Fibroblast of skin of scalp (primary cell): ENCODE measurements around the gene ZNF24.

Source experiments
- DNase-seq: peaks from one replicate; pipeline ENCODE4 v3.0.0-alpha.2; 2013

The ZNF24 gene

DNA sequence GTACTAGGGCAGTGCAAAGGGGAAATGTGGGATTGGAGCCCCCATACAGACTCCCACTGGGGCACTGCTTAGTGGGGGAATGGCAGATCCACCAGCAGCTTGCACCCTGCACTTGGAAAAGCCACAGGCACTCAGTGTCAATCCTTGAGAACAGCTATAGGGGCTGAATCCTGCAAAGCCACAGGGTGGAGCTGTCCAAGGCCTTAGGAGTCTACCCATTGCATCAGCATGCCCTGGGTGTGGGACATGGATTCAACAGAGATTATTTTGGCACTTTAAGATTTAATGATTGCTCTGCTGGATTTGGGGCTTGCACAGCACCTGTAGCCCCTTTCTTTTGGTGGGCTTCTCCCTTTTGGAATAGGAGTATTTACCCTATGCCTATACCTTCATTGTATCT is 8.6 kb upstream of the ZNF24 start:
- no peak for DNase-seq

DNA sequence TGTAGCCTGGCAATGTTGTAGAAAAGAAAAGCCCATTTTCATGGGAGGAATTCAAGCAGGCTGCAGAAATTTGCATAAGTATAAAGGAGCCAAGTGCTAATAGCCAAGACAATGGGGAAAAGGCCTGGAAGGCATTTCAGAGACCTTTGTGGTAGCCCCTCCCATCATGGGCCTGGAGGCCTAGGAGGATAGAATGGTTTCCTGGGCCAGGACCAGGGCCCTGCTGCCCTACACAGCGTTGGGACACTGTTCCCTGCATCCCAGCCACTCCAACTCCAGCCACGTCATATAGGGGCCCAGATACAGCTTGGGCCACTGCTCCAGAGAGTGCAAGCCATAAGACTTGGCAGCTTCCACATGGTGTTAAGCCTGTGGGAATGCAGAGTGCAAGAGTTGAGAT is 8.1 kb upstream of the ZNF24 start:
- no peak for DNase-seq

DNA sequence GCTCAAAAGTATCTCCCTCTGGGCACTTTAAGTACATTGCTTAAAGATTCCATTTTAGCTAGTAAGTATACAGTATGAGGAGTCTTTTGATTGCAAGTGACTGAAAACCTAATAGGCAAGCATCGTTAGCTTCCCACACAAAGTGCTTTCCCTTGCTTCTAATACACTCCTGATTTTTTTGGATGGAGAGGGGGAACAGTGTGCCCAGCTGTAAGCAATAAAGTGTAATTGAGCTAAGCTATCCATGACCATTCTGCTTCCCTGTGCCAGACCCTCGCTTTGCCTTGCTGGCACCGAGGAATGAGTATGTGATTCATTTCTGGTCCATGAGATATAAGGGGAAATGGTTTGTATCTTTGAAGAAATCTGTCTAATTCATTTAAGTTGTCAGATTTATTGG is 3.8 kb upstream of the ZNF24 start:
- DNase-seq: no peak

DNA sequence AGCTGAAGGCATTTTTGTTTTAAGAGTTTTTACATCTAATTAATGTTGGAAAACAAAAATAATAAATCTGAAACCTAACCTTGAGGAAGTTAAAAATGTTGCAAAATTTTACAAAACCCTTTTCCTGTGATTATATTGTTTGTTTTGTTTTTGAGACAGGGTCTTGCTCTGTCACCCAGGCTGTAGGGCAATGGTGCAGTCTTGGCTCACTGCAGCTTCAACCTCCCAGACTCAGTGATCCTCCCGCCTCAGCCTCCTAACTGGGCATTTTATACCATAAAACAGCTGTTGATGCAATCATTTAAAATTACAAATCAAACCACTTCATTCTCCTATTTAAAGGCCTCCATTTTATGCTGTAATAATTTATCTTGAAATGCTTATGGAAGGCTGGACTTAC is 1.7 kb upstream of the ZNF24 start:
- DNase-seq: no peak

DNA sequence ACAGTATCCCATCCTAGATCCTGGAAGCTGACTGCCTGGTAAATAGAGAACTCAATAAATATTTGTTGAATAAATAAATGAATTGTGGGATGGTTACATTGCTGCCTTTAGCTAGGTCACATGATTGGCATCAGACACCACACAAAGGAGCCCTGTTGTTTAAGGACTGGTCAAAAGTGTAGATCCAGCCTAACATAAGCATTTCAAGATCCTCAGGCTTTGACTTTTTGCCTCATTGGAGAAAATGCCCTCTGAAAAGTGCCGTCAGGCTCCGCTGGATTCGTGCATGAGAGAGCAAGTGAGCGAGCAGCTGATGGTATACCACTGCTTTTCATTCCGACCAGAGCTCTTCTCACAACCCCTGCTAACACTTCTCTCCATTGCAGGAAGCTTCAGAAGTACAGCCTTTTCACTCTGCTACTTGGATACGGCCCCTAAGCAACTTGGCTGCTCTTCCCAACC is 1.3 kb upstream of the ZNF24 start:
- no peak for DNase-seq

DNA sequence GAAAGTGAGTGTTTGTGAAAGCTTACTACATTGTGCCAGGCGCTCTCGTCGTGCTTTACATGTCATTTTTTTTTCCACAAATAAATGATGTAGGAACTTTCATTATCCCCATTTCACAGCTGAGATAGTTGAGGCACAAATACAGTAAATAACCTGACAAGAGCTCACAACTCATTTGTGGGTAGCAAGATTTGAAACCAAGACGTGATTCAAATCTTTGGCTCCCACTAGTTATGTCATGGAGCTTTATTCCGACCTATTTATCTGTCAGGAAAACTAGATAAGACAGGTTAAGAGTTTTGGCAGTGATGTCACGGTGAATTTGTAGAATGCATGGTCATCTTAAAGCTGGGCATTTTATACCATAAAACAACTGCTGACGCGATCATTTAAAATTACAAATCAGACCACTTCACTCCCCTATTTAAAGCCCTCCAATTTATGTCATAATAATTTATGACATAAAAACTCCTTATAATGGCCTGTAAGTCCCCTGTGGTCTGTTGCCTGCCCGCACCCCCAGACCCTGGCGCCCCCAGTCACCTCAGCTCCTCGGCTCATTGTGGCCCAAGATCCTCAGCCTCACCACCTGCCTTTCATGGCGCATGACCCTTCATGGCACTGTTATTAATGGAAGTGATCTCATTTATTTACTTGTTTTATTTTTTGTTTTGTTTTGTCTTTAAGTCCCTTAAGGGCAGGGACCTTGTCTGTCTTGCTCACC is 678 bp upstream of the ZNF24 start:
- DNase-seq: no peak

DNA sequence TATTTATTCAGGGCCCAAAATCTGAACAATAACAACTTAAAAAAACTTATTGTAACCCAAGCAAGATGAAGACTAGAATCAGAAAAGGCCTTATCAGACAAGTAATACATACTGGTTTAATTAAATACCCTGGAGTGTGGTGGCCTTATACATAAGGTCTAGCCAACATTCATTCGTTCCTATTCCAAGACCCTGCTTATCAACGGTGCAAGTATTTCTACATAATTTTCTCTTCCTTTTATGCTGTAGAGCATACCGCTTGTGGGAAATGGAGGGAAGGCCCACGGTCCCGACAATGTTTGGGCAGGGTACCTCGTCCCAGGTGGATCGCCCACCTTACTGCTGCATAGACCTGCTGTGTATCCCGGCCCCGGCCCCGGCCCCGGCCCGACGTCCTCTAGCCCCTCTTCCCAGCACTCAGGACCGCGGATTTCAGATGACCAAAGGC is 708 bp downstream of the ZNF24 start:
- DNase-seq: no peak

DNA sequence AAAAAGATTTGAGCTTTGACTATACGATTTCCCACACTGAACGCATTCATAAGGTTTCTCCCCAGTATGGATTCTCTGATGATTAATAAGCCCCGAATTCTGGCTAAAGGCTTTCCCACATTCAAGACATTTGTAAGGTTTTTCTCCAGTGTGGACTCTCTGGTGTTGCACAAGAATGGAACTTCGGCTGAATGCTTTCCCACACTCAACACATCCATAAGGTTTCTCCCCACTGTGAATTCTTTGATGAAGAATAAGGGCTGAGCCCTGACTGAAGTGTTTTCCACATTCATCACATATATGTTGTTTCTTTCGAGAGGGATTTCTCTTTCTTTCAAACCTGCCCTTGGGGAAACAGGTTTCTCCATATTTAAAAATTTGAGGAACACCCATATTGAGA is 6.9 kb downstream of the ZNF24 start:
- DNase-seq: no peak

DNA sequence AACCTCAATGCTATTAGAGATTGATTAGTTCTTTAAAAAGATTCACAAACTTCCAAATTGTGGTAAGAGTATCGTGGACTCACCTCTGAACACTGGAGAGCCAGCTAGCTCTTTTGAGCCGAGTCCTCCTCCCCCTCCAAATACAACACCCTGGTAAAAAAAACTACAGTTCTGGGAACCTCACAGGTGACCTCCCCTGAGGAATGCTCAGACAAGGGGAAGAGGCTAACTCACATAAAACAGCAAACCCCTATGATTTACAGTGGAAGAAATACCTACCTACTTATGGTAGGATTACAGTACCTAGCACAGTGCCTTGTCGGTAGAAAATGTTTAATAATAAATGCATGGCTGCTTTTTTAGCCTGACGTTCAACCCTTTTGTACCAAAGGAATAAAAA is 8.4 kb downstream of the ZNF24 start:
- no peak for DNase-seq

DNA sequence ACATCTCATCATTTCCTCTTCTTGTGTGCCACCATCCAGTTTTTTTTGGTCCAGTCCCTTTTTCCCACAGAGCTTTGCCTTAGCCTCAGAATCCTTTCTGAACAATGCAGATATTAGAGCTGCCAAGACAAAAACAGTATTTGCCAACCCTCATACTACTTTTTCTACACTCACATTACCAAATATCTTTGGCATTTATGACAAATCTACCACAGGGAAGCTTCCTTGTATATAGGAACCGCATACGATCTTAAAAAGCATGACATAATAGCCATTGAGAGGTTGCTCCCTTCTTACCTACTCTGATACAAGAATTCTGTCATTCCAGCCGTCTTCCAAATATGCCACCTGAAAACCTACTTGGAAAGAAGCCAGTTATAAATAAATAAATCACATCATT is 9.4 kb downstream of the ZNF24 start:
- peak; percentile 47 for DNase-seq

DNA sequence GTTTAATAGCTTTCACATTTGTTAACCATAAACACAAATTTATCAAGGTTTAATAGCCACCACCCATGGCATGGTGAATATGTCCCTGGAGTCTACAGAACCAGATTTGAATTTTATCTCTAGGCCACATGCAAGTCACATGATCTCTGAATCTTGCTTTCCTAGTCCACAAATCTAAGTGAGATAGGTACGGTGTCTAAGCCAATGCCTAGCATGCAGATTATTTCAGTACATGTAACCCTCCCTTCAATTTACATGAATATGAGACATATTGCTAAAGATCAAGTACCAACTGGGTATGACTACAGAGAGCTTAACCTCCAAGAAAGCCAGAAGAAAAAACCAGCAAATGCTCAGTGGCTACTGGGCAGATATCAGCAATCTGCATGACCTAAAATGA is 10.0 kb downstream of the ZNF24 start:
- no peak for DNase-seq

DNA sequence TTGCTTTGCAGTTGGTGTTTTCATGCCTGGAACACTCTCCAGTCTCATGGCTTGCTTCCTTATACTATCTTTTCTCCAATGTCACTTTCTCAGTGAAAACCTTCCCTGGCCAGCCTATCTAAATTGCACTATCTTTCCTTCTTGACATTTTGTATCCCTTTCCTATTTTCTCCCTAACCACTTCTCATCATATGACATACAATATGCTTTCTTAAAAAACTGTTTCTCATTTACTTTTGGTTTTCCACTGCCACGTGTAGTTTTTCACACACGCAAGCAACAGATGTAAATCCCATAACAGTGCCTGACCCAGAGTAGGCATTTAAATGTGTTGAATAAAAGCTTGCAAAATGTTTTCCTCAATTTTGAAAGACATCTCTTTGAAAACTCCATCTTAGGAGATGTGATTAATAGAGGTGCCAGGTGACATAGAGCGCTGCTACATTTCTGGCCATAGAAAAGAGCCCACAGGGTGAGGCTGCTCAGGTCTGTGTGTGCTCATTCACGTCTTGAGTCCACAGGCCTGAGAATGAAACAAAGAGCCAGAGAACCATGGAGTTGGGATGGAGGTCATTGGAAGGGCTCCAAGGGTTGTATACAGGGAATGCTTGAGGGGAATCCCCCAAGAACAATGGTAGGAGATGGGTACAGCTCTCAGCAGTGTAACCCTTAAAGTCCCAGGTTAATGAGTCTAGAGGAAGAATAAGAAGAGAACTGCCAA is 12.7 kb downstream of the ZNF24 start:
- DNase-seq: no peak

DNA sequence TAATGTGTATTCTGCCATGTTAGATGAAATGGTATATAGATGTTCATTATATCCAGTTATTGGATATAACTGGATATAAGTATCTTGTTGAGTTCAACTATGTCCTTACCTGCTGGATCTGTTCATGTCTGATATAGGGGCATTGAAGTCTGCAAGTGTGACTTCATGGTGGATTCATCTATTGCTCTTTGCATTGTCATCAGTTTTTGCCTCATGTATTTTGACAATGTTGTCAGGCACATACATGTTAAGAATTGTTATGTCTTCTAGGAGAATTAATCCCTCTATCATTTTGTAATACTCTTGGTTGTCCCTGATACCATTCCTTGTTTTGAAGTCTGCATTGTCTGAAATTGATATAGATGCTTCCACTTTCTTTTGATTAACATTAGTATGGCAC is 15.4 kb downstream of the ZNF24 start:
- DNase-seq: no peak

DNA sequence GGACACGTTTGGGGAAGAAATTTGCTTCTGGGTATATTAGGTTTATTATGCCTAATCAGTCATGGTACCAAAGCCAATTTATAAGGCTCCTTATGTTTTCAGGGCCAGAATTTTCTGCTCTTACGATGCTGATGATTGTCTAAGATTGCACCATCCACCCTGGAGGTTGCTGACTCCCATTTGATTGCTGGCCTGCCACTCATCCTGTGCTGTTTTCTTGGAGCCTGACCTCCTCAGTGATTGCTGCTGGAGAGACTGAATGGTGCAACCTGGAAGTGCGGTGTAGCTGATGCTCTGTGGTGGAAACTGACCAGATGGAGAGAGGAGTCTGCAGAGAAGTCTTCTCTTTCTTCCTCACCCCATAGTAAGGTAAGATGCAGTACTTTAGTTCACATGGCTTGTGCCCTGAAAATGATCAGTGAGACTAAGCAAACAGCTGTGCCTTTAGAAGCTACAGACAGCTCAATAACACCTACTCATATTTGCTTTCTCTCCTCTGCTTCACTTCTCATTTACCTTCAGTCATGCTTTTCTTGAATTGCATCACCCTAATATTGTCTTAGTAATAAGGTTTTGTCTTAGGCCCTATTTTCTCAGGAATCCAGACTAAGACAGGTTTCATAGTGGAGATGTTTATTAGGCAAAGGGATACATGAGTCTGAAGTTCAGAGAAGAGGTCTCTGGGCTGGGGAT is 17.4 kb downstream of the ZNF24 start:
- no peak for DNase-seq

DNA sequence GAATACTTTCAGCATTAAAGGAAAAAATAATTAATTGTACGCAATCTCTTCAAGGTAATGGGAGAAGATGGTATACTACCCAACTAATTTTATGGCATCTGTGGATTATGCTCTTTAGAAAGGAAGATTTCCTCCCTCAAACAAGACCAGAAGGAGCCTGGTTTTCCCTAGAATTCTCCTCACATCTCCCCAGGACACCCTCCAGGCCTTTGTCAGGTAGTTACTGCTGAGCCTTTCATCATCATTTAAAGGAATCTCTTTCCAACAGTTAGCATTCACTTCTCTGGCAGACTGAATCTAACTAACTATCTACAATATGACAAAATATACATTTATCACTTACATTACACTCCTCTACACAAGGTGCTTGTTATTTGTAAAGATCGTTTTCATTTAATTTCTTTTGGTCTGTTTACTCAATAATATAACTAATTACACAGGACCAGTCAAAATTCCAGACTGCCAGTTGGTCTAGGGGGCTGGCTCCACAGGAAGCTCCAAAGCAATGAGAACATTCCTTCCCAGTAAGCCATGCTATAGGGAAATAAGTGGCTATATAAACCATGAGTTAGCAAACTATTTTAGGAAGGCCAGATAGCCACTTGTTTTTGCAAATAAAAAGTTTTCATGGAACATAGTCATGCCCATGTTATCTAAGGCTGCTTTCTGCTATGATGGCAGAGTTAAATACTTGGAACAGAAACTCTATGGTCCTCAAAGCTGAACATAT is 19.1 kb downstream of the ZNF24 start:
- peak; percentile 63 for DNase-seq

DNA sequence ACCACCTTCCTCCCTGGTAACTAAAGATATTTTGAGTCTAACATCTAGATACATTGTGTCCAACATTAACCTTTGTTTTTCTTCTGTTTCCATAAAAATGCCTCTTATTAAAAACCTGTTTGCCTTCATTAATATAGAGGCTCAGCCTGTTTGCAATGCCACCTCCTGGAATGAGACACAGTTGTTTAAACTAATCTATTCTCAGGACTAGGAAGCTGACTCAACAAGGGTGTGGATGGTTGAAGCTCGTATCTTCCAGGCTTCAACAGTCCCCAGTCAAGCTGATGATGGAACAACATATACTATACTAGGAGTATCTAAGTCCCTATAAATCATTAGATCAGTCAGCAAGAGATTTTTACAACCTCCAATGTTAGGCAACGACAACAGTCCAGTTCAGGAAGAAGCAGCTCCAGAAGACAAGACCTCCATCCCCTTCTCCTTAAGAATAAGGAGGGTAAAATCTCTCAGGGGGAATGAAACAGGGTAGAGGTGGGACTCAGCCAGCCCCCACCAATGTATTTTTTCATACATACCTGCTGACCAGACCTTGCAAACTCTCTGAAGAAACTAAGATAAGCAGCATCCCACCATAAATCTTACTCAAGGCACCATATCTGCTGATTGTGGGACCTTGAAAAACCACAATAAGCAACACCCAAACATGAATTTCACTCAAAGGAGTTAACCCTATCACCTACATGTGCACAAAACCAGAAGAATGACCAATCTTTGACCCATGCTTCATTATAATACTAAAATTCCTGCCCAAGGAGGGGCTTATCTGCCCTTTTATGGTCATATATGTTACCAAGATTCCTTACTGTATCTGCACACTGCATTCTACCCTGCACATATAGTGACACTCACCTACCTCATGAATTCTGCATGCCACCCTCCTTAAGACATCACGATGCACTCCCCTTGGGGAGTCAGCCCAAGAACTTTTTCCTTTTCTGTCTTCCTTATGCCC is 21.4 kb downstream of the ZNF24 start:
- no peak for DNase-seq

DNA sequence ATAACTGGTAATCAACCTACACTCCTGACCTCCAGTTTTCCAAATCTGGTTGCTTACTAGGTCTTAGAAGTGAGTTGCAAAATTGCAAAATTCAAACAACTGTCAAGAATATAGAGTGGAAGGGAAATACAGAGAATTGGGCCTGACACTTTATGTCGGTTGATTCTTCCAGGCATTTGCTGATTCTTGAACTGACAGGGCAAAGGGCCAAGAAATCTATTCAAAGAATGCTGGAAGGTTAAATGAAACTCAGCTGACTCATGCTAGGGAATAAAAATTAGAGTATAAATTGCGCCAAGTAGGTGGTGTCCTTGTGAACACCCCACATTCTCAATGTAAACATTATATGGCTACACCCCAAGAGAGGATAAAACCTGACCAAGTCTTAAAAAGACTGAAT is 32.7 kb downstream of the ZNF24 start:
- DNase-seq: peak; percentile 49

DNA sequence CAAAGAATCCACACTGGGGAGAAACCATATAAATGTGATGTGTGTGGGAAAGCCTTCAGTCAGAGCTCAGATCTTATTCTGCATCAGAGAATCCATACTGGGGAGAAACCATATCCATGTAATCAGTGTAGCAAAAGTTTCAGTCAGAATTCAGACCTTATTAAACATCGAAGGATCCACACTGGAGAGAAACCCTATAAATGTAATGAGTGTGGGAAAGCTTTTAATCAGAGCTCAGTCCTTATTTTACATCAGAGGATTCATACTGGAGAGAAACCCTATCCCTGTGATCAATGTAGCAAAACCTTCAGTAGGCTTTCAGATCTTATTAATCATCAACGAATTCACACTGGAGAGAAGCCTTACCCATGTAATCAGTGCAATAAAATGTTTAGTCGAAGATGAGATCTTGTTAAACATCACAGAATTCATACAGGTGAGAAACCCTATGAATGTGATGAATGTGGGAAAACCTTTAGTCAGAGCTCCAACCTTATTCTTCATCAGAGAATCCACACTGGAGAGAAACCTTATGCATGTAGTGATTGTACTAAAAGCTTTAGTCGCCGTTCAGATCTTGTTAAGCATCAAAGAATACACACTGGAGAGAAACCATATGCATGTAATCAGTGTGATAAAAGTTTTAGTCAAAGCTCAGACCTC is 37.5 kb downstream of the ZNF24 start:
- DNase-seq: no peak

DNA sequence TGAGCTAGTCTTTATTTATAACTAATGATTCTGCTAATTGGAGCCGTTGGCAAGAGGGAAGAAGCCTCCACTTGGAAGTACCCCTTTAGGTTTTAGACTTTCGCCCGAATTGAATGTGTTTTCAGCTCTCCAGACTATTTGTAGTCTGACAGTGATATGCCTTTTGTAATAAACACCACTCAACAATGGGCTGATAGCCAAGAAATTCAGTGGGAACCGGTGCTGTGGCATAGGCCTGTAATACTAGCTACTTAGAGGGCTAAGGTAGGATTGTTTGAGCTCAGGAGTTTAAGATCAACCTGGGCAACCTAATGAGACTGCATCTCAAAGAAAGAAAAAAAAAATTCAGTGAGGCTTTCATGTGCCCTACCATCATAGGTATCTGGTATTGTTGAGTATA is 40.6 kb downstream of the ZNF24 start:
- no peak for DNase-seq

DNA sequence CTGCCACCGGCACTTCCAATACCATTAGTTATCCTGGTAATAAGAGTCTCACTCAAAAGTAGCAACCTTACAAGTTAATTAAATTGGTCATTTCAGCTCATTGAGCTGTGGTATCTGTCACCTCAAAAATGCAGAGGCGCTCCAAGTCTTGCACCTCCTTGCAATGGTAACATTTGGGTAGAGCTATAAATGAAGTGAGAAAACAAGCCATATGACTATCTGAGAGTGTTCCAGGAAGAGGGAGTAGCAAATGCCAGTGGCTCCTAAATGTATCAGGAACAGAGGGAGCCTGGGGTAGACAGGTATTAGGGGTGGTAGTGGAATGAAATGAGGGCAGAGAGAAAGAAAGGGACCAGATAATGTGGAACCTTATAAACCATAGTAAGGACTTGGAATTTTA is 48.2 kb downstream of the ZNF24 start:
- DNase-seq: no peak

DNA sequence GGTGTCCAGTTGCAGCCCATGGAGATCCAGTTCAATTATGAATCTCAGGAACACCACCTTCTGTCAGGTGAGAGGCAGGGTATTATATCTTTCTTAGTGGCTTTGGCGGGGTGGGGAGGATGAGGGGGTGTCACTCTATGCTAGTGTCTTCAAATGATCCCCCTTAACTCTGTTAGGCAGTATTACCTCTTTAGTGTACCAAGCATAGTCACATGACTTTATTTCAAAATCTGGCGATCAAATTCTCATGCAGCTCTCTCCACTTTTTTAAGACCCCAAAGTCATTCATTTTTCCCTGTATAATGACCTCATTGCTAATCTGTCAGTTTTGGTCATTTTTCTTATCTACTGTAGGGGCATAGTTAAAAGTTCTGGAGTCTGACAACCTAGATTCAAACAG is 53.1 kb downstream of the ZNF24 start:
- DNase-seq: no peak
